GM12872 (cell line): ENCODE measurements around the gene ARHGAP6.

Experiments
- CTCF ChIP-seq: IDR thresholded peaks from 3 replicates; pipeline ENCODE4 v1.5.1; 2011; ENCODE audit warnings: low read depth, mild to moderate bottlenecking, low read length, moderate library complexity; ENCODE audit not compliant: insufficient read depth

Gene ARHGAP6

GRCh38 chrX:11438767-11439166 lies 227.0 kb downstream of the ARHGAP6 start:
- no peak for TF ChIP-seq CTCF

- TF ChIP-seq CTCF = no peak
Observed at GRCh38 chrX:11438380-11438723, 227.4 kb downstream of the ARHGAP6 start.

GRCh38 chrX:11437642-11438379 lies 227.9 kb downstream of the ARHGAP6 start:
- no peak for TF ChIP-seq CTCF

DNA sequence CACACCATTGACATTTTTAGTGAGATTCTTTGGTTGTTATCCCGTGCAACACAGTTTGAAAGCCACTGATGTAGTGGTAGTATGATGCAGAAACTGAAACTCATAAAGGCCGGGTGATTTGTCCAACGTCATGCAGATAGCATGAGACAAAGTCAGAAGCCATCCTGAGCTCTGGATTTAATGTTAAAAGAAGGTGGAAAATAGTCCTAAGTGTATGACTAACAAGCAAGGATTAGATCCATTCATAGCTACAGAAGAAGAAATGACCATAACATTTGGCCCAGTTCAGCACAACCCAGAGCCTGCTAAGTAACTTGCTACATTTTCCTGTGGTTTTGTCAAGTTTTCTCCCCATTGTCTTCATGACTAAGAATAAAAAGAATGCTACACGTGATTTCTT lies 230.2 kb downstream of the ARHGAP6 start:
- TF ChIP-seq CTCF = no peak

DNA sequence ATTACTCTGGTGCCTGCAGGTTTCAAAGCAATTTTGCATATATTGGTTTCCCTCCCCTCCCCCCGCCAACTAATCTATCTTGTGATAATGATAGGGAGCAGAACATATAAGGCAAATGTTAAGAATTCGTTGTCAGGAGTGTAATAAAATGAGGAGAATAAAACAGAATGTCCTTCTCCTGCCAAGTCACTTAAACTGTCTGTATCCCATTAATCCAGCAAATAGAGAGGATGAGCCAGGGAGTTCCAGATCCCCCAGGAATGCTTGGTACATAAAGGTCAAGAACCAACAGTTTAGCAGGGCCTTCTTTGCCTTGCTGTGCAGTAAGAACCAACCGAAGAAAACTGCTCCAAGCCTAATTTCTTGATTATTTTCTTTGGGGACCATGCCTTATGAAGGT lies 231.1 kb downstream of the ARHGAP6 start:
- no peak for TF ChIP-seq CTCF

- no peak for TF ChIP-seq CTCF
Observed at GRCh38 chrX:11431786-11432185, 233.9 kb downstream of the ARHGAP6 start.

- no peak for TF ChIP-seq CTCF
Observed at GRCh38 chrX:11430271-11430670, 235.4 kb downstream of the ARHGAP6 start.

- TF ChIP-seq CTCF = no peak
Observed at GRCh38 chrX:11429538-11430085, 236.1 kb downstream of the ARHGAP6 start.
